Omental fat pad (tissue), 4 donors: Measurements from ENCODE around the gene OPA3. TPM values are rescaled to one million over a fixed set of nuclear protein-coding genes. Genes with fewer than 3 reads are reported as not detected.

Experiments used
- ATAC-seq: fragments of 150-250 bp; one replicate; pipeline ENCODE4 v1.9.1; 2016; ENCODE audit warnings: mild to moderate bottlenecking, moderate library complexity; ENCODE audit not compliant: low FRiP score
- DNase-seq: peaks from one replicate; pipeline ENCODE4 v3.0.0-alpha.2; 2019; ENCODE audit warnings: low spot score
- total RNA-seq, 4 donors: library from RNA; depleted of rRNA; stranded (reverse); fragments of >200 nt; gene quantifications; one replicate each; pipeline ENCODE4 v1.1.0, GENCODE V29; 2016
- TF ChIP-seq, protein P1 (sequence below), 3 donors: fragments of 450-650 bp; IDR thresholded peaks; one replicate each; pipeline ENCODE4 v1.5.1; 2016 to 2017; ENCODE audit warnings: antibody characterized with exemption in 3 of 3, mild to moderate bottlenecking in 3 of 3, moderate library complexity in 2 of 3

Gene OPA3
- total RNA-seq, 4 donors from 2014 or later, result 6.3 to 15.5 (median 11.1) TPM

GRCh38 chr19:45529420-45529785, 55.2 kb downstream of the OPA3 start:
- ATAC-seq (no peak), DNase-seq (no peak)
- TF ChIP-seq, protein P1, sequence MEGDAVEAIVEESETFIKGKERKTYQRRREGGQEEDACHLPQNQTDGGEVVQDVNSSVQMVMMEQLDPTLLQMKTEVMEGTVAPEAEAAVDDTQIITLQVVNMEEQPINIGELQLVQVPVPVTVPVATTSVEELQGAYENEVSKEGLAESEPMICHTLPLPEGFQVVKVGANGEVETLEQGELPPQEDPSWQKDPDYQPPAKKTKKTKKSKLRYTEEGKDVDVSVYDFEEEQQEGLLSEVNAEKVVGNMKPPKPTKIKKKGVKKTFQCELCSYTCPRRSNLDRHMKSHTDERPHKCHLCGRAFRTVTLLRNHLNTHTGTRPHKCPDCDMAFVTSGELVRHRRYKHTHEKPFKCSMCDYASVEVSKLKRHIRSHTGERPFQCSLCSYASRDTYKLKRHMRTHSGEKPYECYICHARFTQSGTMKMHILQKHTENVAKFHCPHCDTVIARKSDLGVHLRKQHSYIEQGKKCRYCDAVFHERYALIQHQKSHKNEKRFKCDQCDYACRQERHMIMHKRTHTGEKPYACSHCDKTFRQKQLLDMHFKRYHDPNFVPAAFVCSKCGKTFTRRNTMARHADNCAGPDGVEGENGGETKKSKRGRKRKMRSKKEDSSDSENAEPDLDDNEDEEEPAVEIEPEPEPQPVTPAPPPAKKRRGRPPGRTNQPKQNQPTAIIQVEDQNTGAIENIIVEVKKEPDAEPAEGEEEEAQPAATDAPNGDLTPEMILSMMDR (IDR thresholded peaks at IDR 0.05), result no peak

DNA sequence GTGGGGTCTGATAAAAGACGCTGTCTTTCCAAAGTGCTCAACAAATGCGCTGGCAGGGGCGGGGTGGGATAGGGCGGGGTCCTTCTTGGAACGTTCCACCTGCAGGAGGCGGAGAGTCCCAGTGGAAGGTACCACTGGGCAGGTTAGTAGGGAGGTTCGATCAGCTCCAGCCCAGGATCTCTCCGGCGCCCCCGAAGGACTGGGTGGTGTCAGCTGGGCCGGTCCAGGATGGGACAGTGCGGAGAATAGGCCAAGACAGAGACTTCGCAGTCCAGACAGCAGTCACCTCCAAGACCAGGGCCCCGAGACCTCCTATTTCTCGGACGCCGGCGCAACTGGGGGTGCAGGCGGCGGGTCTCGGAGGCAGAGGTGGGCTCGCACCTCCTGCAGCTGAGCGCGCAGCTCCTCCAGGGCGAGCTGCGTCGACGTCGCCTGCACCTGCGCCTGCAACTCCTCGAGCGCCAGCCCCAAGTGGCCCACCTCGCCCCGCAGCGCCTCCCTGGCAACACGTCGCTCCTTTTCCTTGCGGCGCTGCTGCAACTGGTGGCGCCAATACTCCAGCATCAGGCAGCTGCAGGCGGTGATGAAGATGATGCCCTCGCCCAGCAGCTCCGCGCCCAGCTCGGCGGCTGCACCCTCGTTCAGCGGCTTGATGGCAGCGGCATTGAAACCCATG, 55.7 kb downstream of the OPA3 start:
- no peak for DNase-seq
- ATAC-seq, result peak; percentile 77
- TF ChIP-seq, protein P1 (IDR thresholded peaks at IDR 0.05), result no peak

GRCh38 chr19:45528149-45528743, 56.4 kb downstream of the OPA3 start:
- peak; percentile 57 for ATAC-seq
- TF ChIP-seq, protein P1 (IDR thresholded peaks at IDR 0.05), result no peak
- no peak for DNase-seq

DNA sequence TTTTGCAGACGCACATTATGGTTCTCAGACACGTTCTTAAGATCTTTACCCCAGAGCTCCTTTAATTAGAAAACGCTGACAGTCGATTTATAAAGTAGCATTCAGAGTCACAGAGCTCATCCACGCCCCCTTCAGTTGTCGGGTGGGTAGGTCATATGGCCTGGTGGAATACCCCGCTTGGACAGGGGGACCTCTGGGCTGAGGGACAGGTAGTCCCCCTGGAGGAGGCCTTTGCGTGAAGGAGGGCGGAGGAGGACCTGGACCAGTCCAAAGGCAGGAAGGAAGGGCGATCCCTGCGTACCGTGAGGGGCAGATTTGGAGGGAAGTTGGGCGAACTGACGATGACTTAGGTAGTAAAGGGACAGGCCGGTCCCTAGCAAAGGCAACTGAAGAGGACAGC, 56.9 kb downstream of the OPA3 start:
- DNase-seq (no peak), ATAC-seq (no peak)
- TF ChIP-seq, protein P1 (IDR thresholded peaks at IDR 0.05), result no peak

- TF ChIP-seq, protein P1 (IDR thresholded peaks at IDR 0.05), result no peak
- ATAC-seq, result no peak
- DNase-seq, result no peak
Observed at GRCh38 chr19:45526971-45527370, 57.6 kb downstream of the OPA3 start.

- ATAC-seq (no peak), DNase-seq (no peak)
- TF ChIP-seq, protein P1 (IDR thresholded peaks at IDR 0.05), result no peak
Observed at GRCh38 chr19:45526143-45526542, 58.5 kb downstream of the OPA3 start.

DNA sequence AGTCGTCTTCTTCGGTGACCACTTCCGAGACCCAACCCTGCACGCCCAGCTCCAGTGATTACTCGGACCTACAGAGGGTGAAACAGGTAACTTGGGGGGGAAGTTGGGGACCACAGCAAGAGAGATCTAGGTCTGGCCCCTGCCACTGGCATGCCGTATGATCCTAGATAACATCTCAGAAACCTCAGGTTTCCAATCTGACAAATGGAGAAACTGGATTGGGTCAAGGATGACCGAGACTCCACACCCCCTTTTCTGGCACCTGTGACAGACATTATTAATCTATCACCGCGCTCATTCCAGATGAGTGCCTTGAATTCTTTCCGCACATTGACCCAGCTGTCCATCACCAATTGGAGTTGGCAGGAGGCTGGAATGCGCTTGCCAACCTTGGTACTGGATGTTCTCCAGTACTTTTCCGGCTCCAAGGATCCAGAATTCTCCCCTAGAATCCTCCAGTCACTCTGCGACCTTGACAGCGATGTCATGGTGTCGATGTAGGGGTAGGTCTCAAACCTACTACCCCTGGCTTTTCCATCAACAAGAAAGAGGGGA, 60.0 kb downstream of the OPA3 start:
- TF ChIP-seq, protein P1 (IDR thresholded peaks at IDR 0.05), result no peak
- DNase-seq (no peak), ATAC-seq (no peak)
